K562 (cell line): ENCODE results near the gene MACF1. TPM values are rescaled to one million over a fixed set of nuclear protein-coding genes. Genes with fewer than 3 reads are reported as not detected.

ENCODE experiments used
- BCL6 ChIP-seq: fragments of 250-450 bp; sonication (Bioruptor Pico); IDR thresholded peaks from 2 replicates; pipeline ENCODE4 v1.4.0; 2020
- BRD4 ChIP-seq: fragments of 200-600 bp; sonication (generic); IDR thresholded peaks from 2 replicates; pipeline ENCODE4 v1.6.1; 2017; ENCODE audit warnings: inconsistent platforms
- CAMTA2 ChIP-seq: fragments of 250-450 bp; sonication (Bioruptor Pico); conservative IDR thresholded peaks from 2 replicates; pipeline ENCODE4 v1.5.1; 2022
- CCNT2 ChIP-seq: IDR thresholded peaks from 2 replicates; pipeline ENCODE4 v1.6.1; 2011; ENCODE audit warnings: borderline replicate concordance, low read depth, mild to moderate bottlenecking, moderate library complexity, mixed read lengths, low read length; ENCODE audit not compliant: insufficient read length; ENCODE audit errors: extremely low read depth
- CREB1 ChIP-seq, 2 experiments: sonication (generic) in 1 of 2; formaldehyde crosslinking in 1 of 2; IDR thresholded peaks; 2 replicates each; pipeline versions ENCODE4 v1.6.1 to v1.8.0; 2012 to 2022; ENCODE audit warnings: inconsistent platforms in 1 of 2, mild to moderate bottlenecking in 1 of 2, missing genetic modification reagents in 1 of 2, moderate library complexity in 1 of 2
- CXXC5 ChIP-seq: fragments of 250-450 bp; sonication (Bioruptor Pico); IDR thresholded peaks from 2 replicates; pipeline ENCODE4 v1.8.0; 2022; ENCODE audit warnings: inconsistent platforms, mild to moderate bottlenecking, moderate library complexity
- EP300 ChIP-seq: IDR thresholded peaks from 2 replicates; pipeline ENCODE4 v1.6.1; 2012; ENCODE audit warnings: low read length, improper control_type of control experiment
- MTA1 ChIP-seq: fragments of 450-650 bp; IDR thresholded peaks from 2 replicates; pipeline ENCODE4 v1.6.1; 2017; ENCODE audit warnings: borderline replicate concordance
- MTF1 ChIP-seq: fragments of 250-450 bp; sonication (Bioruptor Pico); IDR thresholded peaks from 2 replicates; pipeline ENCODE4 v1.9.0; 2021; ENCODE audit warnings: moderate library complexity, mild to moderate bottlenecking, inconsistent platforms, borderline replicate concordance
- NEUROD1 ChIP-seq: fragments of 150-350 bp; IDR thresholded peaks from 2 replicates; pipeline ENCODE4 v1.6.1; 2014; ENCODE audit warnings: borderline replicate concordance, low read length, low read depth; ENCODE audit not compliant: partially characterized antibody
- NFIX ChIP-seq: fragments of 250-450 bp; sonication (Bioruptor Pico); IDR thresholded peaks from 2 replicates; pipeline ENCODE4 v1.4.0; 2020; ENCODE audit warnings: low read depth, mild to moderate bottlenecking, moderate library complexity
- NR4A1 ChIP-seq, 2 experiments: fragments of 250-450 bp in 1 of 2; fragments of 450-650 bp in 1 of 2; sonication (Bioruptor Pico) in 1 of 2; IDR thresholded peaks; 2 replicates each; pipeline versions ENCODE4 v1.4.0 to v1.6.1; 2016 to 2020; ENCODE audit warnings: mild to moderate bottlenecking in 2 of 2, missing compliant biosample characterization in 1 of 2, missing genetic modification characterization in 1 of 2, moderate library complexity in 1 of 2
- NRF1 ChIP-seq, 2 experiments: fragments of 450-650 bp; IDR thresholded peaks in 1 of 2; conservative IDR thresholded peaks in 1 of 2; 2 replicates each; pipeline ENCODE4 v1.6.1; 2014; ENCODE audit warnings: mild to moderate bottlenecking in 2 of 2
- PHF8 ChIP-seq: fragments of 200-600 bp; sonication (generic); IDR thresholded peaks from 2 replicates; pipeline ENCODE4 v1.6.1; 2012; ENCODE audit warnings: mixed run types, mild to moderate bottlenecking, inconsistent platforms, low read length, moderate library complexity, borderline replicate concordance
- TAF7 ChIP-seq: fragments of 450-650 bp; IDR thresholded peaks from 2 replicates; pipeline ENCODE4 v1.6.1; 2016; ENCODE audit warnings: missing genetic modification characterization, missing compliant biosample characterization
- TCF3 ChIP-seq: sonication (generic); formaldehyde crosslinking; IDR thresholded peaks from 2 replicates; pipeline ENCODE4 v1.4.0; 2020; ENCODE audit warnings: mild to moderate bottlenecking, missing genetic modification reagents
- XRCC5 ChIP-seq: fragments of 200-400 bp; formaldehyde crosslinking; IDR thresholded peaks from 2 replicates; pipeline ENCODE4 v1.6.1; 2017; ENCODE audit warnings: low read depth, mild to moderate bottlenecking, low read length
- ZNF354B ChIP-seq: fragments of 250-450 bp; sonication (Bioruptor Pico); IDR thresholded peaks from 2 replicates; pipeline ENCODE4 v1.4.0; 2020
- ZNF589 ChIP-seq: fragments of 200-800 bp; sonication (Bioruptor generic); IDR thresholded peaks from 2 replicates; pipeline ENCODE4 v1.6.1; 2016; ENCODE audit warnings: low read depth, missing genetic modification characterization, missing compliant biosample characterization
- ZNF695 ChIP-seq: fragments of 450-650 bp; formaldehyde crosslinking; IDR thresholded peaks from 2 replicates; pipeline ENCODE4 v1.4.0; 2020; ENCODE audit warnings: mild to moderate bottlenecking, moderate library complexity
- polyA plus RNA-seq, 8 experiments: library from polyadenylated mRNA; depleted of rRNA in 4 of 8; stranded (reverse) in 5 of 8; unstranded in 3 of 8; fragments of >200 nt; fragmentation: Nextera tagmentation in 2 of 8; fragmentation: Illumina TruSeq in 1 of 8; extraction: Ambion mirVana in 2 of 8; extraction: Trizol in 1 of 8; gene quantifications; 2 replicates each; pipeline versions ENCODE4 v1.2.1 to v1.2.3, GENCODE V29; 2011 to 2014; ENCODE audit warnings: inconsistent platforms in 1 of 8, missing spikeins in 1 of 8
- total RNA-seq, 7 experiments: library from RNA; depleted of rRNA in 6 of 7; stranded (reverse); fragments of >200 nt in 6 of 7; fragmentation: Illumina TruSeq in 2 of 7; extraction: Trizol in 2 of 7; gene quantifications; 2 replicates each; pipeline versions ENCODE4 v1.2.1 to v1.2.3, GENCODE V29; 2011 to 2021; ENCODE audit warnings: low replicate concordance in 1 of 7
- TF ChIP-seq, protein P1 (sequence below): fragments of 250-450 bp; sonication (Bioruptor Pico); IDR thresholded peaks from 2 replicates; pipeline ENCODE4 v1.8.0; 2021; ENCODE audit warnings: borderline replicate concordance, mild to moderate bottlenecking, moderate library complexity; ENCODE audit not compliant: poor library complexity, severe bottlenecking
- TF ChIP-seq, protein P2 (sequence below): fragments of 200-800 bp; sonication (Bioruptor generic); IDR thresholded peaks from 2 replicates; pipeline ENCODE4 v1.6.1; 2017; ENCODE audit warnings: missing genetic modification characterization, missing compliant biosample characterization
- TF ChIP-seq, protein P3 (sequence below): sonication (generic); formaldehyde crosslinking; IDR thresholded peaks from 2 replicates; pipeline ENCODE4 v1.8.1; 2023; ENCODE audit warnings: mild to moderate bottlenecking, missing genetic modification reagents
- TF ChIP-seq, protein P4 (sequence below): fragments of 450-650 bp; formaldehyde crosslinking; IDR thresholded peaks from 2 replicates; pipeline ENCODE4 v1.4.0; 2020; ENCODE audit warnings: mild to moderate bottlenecking, mixed read lengths

The MACF1 gene
- total and polyA plus RNA-seq, 9 of the 15 experiments (the other 6 are each of a cell fraction or from before 2014, with no cell fraction given): 13.2 to 232 (median 112) TPM

DNA sequence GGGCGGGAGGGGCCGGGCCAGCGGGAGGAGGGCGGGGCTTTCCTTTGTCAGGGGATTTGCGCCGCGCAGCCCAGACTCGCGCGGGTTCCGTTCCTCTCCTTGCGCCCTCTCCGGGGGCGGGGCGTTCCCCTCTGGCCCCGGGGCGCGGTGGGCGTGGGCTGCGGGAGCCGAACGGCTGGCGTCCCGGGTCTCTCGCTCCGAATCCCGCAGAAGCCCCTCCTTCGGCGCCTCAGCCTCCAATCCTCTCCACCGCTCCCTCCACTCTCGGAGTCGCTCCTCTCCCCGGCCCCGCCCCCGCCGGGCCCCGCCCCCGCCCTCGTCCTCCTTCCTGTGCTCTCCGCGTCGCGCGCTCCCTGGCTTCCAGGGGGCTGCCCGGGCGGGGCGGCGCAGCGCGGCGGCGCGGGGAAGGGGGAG lies 204.2 kb downstream of the MACF1 start (continued):
- TF ChIP-seq PHF8 (0 out of 2 replicates have a peak, but pooled peaks have one; percentile 3), NFIX (CRISPR knock-in tag) (no peak), CAMTA2 (CRISPR knock-in tag) (no peak), BCL6 (CRISPR knock-in tag) (no peak), TCF3 (no peak), NRF1 (conservative IDR thresholded peaks at IDR 0.05 in 1 of 2, IDR thresholded peaks at IDR 0.05 in 1 of 2) (peak; percentile 83 to 86), CXXC5 (CRISPR knock-in tag) (peak; percentile 60), BRD4 (no peak), NR4A1 (CRISPR knock-in tag; IDR thresholded peaks at IDR 0.05) (no peak), NR4A1 (tag; IDR thresholded peaks at IDR 0.05) (no peak), EP300 (no peak), ZNF354B (CRISPR knock-in tag) (no peak), MTF1 (CRISPR knock-in tag) (no peak), CCNT2 (no peak), ZNF589 (CRISPR knock-in tag) (no peak), ZNF695 (CRISPR knock-in tag) (no peak), MTA1 (no peak), NEUROD1 (no peak), XRCC5 (no peak), TAF7 (tag) (no peak), CREB1 (IDR thresholded peaks at IDR 0.05) (peak; percentile 34; the same call in 1 of the 2 replicates), CREB1 (CRISPR knock-in tag; IDR thresholded peaks at IDR 0.05) (no peak)
- TF ChIP-seq, protein P1, sequence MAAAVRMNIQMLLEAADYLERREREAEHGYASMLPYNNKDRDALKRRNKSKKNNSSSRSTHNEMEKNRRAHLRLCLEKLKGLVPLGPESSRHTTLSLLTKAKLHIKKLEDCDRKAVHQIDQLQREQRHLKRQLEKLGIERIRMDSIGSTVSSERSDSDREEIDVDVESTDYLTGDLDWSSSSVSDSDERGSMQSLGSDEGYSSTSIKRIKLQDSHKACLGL (CRISPR knock-in tag): no peak
- TF ChIP-seq, protein P2, sequence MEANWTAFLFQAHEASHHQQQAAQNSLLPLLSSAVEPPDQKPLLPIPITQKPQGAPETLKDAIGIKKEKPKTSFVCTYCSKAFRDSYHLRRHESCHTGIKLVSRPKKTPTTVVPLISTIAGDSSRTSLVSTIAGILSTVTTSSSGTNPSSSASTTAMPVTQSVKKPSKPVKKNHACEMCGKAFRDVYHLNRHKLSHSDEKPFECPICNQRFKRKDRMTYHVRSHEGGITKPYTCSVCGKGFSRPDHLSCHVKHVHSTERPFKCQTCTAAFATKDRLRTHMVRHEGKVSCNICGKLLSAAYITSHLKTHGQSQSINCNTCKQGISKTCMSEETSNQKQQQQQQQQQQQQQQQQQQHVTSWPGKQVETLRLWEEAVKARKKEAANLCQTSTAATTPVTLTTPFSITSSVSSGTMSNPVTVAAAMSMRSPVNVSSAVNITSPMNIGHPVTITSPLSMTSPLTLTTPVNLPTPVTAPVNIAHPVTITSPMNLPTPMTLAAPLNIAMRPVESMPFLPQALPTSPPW (CRISPR knock-in tag): peak; percentile 96
- TF ChIP-seq, protein P3, sequence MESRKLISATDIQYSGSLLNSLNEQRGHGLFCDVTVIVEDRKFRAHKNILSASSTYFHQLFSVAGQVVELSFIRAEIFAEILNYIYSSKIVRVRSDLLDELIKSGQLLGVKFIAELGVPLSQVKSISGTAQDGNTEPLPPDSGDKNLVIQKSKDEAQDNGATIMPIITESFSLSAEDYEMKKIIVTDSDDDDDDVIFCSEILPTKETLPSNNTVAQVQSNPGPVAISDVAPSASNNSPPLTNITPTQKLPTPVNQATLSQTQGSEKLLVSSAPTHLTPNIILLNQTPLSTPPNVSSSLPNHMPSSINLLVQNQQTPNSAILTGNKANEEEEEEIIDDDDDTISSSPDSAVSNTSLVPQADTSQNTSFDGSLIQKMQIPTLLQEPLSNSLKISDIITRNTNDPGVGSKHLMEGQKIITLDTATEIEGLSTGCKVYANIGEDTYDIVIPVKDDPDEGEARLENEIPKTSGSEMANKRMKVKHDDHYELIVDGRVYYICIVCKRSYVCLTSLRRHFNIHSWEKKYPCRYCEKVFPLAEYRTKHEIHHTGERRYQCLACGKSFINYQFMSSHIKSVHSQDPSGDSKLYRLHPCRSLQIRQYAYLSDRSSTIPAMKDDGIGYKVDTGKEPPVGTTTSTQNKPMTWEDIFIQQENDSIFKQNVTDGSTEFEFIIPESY (CRISPR knock-in tag): no peak
- TF ChIP-seq, protein P4, sequence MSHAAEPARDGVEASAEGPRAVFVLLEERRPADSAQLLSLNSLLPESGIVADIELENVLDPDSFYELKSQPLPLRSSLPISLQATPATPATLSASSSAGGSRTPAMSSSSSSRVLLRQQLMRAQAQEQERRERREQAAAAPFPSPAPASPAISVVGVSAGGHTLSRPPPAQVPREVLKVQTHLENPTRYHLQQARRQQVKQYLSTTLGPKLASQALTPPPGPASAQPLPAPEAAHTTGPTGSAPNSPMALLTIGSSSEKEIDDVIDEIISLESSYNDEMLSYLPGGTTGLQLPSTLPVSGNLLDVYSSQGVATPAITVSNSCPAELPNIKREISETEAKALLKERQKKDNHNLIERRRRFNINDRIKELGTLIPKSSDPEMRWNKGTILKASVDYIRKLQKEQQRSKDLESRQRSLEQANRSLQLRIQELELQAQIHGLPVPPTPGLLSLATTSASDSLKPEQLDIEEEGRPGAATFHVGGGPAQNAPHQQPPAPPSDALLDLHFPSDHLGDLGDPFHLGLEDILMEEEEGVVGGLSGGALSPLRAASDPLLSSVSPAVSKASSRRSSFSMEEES (CRISPR knock-in tag): no peak
